CD4-positive, alpha-beta T cell treated with Interleukin-15 for 4 hours (primary cell): Measurements from ENCODE around the gene C8G.

ENCODE experiments used
- DNase-seq: peaks from one replicate; pipeline ENCODE4 v3.0.0-alpha.2; 2020; ENCODE audit warnings: low spot score

Gene C8G

GRCh38 chr9:136941231-136942111, 3.6 kb upstream of the C8G start:
- DNase-seq: no peak

- no peak for DNase-seq
Measured at GRCh38 chr9:136942112-136942880, 2.7 kb upstream of the C8G start.

DNA sequence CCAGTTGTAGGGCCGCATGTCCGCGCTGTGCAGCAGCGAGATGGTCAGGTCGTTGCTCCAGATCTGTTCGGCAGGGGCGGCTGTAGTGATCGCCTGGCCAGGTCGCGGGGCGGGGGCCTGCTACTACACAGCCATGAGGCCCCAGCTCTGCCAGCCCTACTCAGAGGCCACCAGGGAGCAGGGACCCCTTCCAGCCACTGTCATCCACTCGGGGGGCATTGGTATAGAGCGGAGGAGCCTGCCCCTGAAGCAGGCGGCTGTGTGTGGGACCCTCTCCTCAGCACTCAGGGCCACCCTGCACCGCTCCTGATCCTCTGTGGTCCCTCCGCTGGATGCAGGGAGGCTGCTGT, 2.2 kb upstream of the C8G start:
- no peak for DNase-seq

- peak; percentile 22 for DNase-seq
Measured at GRCh38 chr9:136943291-136944211, 1.5 kb upstream of the C8G start.

DNA sequence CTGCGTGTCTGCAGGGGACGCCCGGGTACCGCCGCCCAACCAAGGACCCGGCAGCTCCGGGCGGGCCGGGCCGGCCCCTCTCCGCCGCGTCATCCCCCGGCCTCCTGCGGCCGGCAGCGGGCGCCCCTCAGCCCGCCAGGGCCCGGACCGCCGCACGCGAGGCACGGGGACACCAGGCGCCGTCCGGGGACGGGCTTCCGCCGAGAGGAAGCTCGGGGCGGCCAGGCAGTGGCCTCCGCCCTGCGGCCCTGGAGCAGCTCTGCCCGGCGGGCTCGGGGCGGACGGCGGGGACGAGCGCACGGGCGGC, 878 bp upstream of the C8G start:
- no peak for DNase-seq

- no peak for DNase-seq
Measured at GRCh38 chr9:136945333-136946227, 537 bp downstream of the C8G start.

DNA sequence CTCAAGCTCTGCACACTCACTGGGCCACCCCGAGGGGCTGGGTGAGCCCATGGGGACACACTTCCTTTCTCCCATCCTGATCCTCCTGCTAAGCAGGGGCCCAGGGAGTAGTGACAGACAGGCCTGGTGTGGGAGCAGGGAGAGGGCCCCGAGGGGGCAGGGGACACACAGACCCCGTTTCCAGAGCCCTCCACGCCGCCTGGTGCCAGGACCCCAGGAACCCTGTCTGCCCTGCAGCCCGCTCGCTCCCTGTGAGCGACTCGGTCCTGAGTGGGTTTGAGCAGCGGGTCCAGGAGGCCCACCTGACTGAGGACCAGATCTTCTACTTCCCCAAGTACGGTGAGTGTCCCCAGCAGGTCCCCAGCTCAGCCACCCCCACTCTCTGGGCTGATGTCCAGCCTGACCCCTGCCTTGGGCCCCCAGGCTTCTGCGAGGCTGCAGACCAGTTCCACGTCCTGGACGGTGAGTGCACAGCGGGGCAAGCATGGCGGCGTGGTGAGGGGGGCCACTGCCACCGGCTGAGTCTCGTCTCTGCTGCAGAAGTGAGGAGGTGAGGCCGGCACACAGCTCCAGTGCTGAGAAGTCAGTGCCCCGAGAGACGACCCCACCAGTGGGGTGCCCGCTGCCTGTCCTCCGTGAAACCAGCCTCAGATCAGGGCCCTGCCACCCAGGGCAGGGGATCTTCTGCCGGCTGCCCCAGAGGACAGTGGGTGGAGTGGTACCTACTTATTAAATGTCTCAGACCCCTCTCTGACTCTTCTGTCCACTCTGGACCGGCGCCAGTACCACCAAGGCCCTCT, 1.4 kb downstream of the C8G start:
- DNase-seq: no peak

DNA sequence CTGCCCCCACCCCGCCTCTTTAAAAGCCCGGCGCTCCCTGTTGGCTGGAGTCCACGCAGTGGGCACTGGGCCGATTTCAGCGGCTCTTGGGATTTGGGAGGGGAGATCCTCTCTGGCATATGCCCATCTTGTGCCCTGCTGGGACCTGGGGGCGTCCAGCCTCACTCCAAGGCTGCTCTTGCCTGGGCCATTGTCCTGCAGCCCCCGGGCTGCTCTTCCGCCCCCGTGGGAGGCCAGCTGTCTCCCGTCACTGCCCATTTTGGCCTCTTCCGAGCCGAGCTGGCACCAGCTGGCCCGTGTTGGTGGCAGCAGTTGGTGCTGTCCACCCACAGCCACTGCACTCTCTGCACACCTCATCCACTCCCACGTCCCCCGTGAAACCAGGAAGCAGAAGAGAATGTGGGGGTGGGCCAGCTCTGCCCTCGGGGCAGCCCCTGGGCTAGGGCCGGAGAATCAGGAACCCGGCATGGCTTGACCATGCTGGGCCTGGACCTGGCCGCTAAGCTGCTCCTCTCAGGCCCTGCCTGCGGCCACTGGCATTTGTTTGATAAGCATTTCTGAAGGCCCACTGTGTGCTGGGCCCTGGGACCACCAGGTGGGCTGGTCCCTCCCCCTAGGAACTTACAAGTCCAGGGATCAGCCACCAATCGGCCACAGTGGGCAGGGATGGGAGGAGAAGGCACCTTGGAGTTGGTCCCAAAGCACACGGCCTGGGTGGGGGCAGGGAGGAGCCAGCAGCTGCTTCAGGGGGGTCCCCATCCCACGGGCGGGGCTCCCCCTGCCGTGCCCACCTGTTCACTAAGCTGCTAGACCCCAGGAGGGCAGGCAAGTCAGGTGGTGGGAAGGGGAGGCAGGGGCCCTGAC, 2.2 kb downstream of the C8G start:
- DNase-seq: no peak

DNA sequence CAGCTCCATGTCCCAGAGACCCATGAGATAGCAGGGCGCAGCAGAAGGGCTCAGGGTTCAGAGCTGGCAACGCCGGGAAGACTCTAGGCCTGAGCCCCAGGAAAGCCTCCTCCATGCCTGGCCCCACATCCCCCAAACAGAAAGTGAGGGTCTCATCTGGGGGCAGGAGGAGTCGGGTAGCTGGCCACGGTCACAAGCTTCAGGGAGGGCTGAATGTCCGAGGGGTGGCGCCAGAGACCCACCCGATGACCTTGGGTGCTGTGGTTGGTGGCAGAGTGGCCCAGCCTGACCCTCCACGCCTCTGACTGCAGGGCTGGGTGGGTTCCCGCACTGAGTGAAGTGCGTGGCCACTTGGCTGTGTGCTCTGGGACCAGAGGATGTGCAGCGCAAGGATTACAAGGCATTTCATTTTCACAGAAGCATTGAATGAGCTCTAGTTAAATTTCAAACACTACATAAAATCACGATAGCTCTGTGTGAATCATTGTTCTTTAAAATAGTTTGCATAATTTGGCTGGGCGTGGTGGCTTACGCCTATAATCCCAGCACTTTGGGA, 3.0 kb downstream of the C8G start:
- DNase-seq: no peak

DNA sequence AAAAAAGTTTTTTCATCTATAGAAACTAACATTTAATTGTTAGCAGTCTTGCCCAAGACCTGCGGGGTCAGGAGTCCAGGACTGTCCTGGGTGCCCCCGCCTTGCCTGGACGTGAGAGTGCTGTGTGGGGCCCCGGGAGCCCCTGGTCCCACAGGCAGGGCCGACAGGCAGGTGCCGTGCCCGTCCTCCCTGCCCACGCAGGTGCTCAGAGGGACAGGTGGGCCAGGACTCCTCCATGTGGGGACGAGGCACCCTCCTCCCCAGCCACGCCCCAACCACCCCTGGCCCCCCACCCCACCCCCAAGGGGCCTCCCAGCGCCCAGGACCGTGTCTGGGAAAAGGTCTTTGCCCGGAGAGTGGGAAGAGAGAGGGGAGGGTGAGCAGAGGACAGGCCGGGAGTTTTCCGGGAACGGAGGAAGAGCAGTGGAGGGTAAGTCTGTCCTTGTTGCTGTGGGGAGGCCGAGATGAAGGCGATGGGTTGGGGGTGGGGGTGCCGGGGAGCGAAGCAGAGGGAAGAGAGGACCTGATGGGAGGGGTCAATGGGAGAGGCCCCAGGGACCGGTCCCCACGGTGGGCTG, 4.3 kb downstream of the C8G start:
- DNase-seq: no peak

GRCh38 chr9:136949817-136950655, 5.0 kb downstream of the C8G start:
- DNase-seq: peak; percentile 97

DNA sequence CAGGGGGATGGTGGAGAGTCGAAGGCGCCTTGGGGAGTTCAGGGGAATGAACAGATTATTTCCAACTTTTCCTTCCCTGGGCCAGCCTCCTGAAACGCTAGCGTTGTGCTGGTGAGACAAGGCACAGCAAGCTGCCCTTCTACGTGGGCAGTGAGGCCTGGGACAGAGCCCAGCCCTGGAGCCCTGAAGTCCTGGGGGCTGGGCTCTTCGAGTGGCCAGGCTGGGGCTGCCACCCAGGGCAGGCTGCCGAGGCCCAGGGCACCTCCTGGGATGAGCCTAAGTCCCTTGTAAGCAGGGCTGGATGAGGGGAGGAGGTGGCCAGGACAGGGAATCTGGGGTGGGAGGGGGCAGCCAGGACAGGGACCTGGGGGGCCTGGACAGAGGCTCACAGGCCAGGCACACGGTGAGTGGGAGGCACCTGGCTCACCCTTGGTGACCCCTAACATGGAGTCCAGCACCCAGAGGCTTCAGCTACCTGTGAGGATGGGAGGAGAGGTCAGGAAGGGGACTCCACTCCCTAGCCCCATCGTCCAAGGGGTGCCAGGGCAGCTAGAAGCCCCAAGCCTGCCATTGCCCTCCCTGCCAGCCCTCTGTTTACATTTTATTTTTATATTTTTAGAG, 5.7 kb downstream of the C8G start:
- no peak for DNase-seq

DNA sequence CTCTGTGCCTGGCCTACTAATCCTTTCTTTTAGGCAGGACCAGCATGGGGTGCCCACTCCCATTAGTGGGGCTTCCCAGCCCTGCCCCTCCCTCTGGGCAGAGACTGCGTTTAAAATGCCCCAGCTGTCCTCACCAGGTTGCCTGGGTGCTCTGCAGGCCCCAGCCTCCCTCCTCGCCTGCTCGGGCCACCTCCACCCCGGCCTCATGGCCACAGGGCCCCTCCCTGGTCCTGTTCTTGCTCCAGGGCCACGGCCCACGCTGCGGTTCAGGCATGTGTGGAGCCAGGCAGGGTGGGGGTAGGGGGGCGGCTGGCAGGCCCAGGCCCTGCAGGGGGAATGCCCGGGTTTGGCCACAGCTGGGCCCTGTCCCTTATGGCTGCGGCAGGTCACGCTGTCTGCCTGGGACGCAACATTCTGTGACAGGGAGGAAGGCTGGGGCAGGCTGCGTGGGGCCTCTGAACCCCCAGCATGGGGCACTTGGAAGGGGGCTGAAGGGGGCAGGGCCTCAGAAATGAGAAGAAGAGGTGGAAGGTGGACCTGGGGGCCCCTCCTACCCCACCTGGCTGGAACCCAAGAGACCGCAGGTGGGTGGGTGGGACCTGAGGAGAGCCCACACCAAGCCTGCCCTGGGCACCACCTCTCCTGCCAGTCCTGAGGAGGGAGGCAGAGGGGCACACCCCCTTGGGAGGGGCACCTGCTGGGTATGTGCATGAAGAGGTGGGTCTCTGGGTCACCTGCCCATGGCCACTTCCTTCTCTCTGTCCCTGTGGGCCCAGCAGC, 6.7 kb downstream of the C8G start, which contains the start of gene LCN12:
TSS of gene LCN12 (plus strand) at position 733 of the 780 bp plus-strand sequence. CDS start 55 bp downstream, outside the sequence.
- no peak for DNase-seq

- DNase-seq: no peak
Measured at GRCh38 chr9:136952321-136952850, 7.3 kb downstream of the C8G start.

GRCh38 chr9:136952876-136953770, 8.1 kb downstream of the C8G start:
- no peak for DNase-seq
